Measurements from ENCODE around the gene MRTO4.

GRCh38 chr1:19305880-19306279 is 54.3 kb downstream of the MRTO4 start:
- TF ChIP-seq NR2C2 (CRISPR knock-in tag; IDR thresholded peaks at IDR 0.05) (no peak), RELA (CRISPR knock-in tag; IDR thresholded peaks at IDR 0.05; ENCODE audit: borderline replicate concordance) (no peak), CTCF (IDR thresholded peaks at IDR 0.05) (no peak), ZNF138 (CRISPR knock-in tag; conservative IDR thresholded peaks at IDR 0.05) (no peak), FOXJ3 (CRISPR knock-in tag; IDR thresholded peaks at IDR 0.05; ENCODE audit: borderline replicate concordance) (no peak), E2F5 (CRISPR knock-in tag; IDR thresholded peaks at IDR 0.05) (no peak)
